ENCODE measurements around the gene ADORA2A.
A peak's percentile ranks its signal among the peaks of the same experiment; 100 is the strongest.

The ADORA2A gene

DNA sequence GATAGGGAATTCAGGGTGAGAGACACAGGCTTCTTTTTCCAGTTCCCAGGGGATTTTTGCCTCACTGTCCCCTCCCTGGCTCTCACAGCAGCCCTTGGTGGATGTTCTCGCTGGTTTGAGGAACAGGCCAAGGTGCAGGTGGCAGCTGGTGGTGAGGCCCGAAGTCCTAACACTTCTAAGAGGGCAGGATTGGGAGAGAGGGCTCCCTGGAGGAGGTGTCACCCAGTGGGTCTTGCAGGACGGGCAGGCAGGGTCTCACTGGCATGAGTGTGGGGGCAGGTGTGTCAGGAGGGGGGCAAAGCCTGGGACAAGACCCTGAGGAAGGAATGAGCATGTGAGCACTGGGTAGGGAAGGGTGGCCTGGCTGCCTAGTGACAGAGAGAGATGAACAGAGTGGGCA lies 9.2 kb downstream of the ADORA2A start:
- H3K27me3 ChIP-seq (ENCODE audit: control insufficient read depth, insufficient read depth, low read length), result peaks cover 3% of the 10 kb centered on the region
- H3K4me1 ChIP-seq (ENCODE audit: control insufficient read depth, insufficient read depth, low read length), result peaks cover 43% of the 10 kb centered on the region
- no peak overlapping the region for H3K9ac ChIP-seq (ENCODE audit: low read depth, low read length)
- H3K9me3 ChIP-seq (replicated peaks; ENCODE audit: low read length), result no peaks in the 10 kb centered on the region
- no peaks in the 10 kb centered on the region for H3K36me3 ChIP-seq (ENCODE audit: insufficient read depth, low read length)
- no peak overlapping the region for H3K4me2 ChIP-seq (ENCODE audit: low read length)
- H3K4me3 ChIP-seq (ENCODE audit: low read length), result no peak overlapping the region

DNA sequence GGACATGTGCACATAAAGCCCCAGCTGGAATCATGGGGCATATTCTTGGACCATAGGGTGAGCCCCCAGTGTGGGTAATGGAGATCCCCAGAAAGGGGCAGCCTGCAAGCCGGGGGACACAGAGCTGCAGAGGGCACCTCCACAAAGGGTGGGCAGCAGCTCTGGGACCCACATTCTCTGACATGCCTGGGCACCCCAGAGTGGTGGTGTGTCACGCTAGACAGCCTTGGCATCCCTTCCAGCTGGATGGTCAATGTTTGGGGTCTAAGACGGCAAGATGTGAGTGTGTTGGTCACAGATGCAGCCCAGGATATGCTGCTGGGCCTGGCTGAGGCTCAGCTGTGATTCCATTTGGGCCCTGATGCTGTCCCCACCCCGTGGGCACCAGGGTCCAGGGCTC lies 9.7 kb downstream of the ADORA2A start:
- Histone ChIP-seq H3K4me3 (ENCODE audit: low read length) (no peak overlapping the region), H3K27me3 (ENCODE audit: control insufficient read depth, insufficient read depth, low read length) (no peaks in the 10 kb centered on the region), H3K9me3 (replicated peaks; ENCODE audit: low read length) (no peaks in the 10 kb centered on the region), H3K4me1 (ENCODE audit: control insufficient read depth, insufficient read depth, low read length) (peaks cover 40% of the 10 kb centered on the region), H3K4me2 (ENCODE audit: low read length) (no peak overlapping the region), H3K9ac (ENCODE audit: low read depth, low read length) (no peak overlapping the region), H3K36me3 (ENCODE audit: insufficient read depth, low read length) (no peaks in the 10 kb centered on the region)

DNA sequence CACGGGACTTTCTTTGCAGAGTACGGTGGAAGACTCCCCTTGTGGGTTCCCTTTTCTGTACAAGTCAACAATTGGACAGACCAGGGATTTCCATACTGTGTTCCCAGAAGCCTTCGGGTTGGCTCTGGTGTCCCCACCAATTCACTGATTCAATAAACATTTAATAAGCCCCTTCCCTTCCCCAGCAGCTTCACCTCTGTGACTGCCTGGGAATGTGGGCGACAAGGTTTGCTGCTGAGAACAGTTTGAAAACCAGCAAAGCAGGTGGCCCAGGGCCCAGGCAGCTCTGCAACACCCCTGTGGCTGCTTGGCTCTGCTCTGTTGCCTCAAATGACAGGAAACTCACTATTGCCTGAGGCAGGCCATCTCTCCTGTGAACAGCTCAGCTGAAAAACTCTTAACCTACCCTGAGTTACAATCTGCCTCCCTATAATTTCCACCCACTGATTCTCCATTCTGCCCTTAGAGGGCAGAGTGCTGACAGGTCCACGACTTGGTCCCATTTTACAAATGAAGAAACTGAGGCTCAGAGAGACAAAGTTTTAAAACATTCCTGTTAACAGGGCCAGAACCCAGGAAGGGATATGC lies 10.4 kb downstream of the ADORA2A start:
- H3K9ac ChIP-seq (ENCODE audit: low read depth, low read length), result no peak overlapping the region
- peaks cover 32% of the 10 kb centered on the region for H3K4me1 ChIP-seq (ENCODE audit: control insufficient read depth, insufficient read depth, low read length)
- H3K36me3 ChIP-seq (ENCODE audit: insufficient read depth, low read length), result no peaks in the 10 kb centered on the region
- no peak overlapping the region for H3K4me3 ChIP-seq (ENCODE audit: low read length)
- no peak overlapping the region for H3K4me2 ChIP-seq (ENCODE audit: low read length)
- H3K9me3 ChIP-seq (replicated peaks; ENCODE audit: low read length), result no peaks in the 10 kb centered on the region
- no peaks in the 10 kb centered on the region for H3K27me3 ChIP-seq (ENCODE audit: control insufficient read depth, insufficient read depth, low read length)

DNA sequence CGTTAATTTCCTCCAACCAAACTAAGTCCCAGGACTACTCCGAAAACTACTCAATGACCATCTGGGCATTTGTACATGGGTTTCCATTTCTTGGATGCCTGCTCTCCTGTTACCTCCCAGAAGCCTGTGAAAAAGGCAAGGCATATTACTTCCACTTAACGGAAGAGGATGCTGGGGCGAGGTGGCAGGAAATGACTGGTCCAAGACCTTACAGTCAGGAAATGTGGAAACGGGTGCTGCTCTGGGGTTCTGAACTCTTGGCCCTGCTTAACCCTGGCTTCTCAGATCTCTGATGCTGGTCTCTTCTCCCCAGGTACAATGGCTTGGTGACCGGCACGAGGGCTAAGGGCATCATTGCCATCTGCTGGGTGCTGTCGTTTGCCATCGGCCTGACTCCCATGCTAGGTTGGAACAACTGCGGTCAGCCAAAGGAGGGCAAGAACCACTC lies 12.9 kb downstream of the ADORA2A start:
- Histone ChIP-seq H3K27me3 (ENCODE audit: control insufficient read depth, insufficient read depth, low read length) (no peaks in the 10 kb centered on the region), H3K4me1 (ENCODE audit: control insufficient read depth, insufficient read depth, low read length) (peaks cover 23% of the 10 kb centered on the region), H3K9ac (ENCODE audit: low read depth, low read length) (no peak overlapping the region), H3K4me2 (ENCODE audit: low read length) (no peak overlapping the region), H3K4me3 (ENCODE audit: low read length) (no peak overlapping the region), H3K36me3 (ENCODE audit: insufficient read depth, low read length) (no peaks in the 10 kb centered on the region), H3K9me3 (replicated peaks; ENCODE audit: low read length) (no peaks in the 10 kb centered on the region)

DNA sequence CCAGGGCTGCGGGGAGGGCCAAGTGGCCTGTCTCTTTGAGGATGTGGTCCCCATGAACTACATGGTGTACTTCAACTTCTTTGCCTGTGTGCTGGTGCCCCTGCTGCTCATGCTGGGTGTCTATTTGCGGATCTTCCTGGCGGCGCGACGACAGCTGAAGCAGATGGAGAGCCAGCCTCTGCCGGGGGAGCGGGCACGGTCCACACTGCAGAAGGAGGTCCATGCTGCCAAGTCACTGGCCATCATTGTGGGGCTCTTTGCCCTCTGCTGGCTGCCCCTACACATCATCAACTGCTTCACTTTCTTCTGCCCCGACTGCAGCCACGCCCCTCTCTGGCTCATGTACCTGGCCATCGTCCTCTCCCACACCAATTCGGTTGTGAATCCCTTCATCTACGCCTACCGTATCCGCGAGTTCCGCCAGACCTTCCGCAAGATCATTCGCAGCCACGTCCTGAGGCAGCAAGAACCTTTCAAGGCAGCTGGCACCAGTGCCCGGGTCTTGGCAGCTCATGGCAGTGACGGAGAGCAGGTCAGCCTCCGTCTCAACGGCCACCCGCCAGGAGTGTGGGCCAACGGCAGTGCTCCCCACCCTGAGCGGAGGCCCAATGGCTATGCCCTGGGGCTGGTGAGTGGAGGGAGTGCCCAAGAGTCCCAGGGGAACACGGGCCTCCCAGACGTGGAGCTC lies 13.5 kb downstream of the ADORA2A start:
- no peaks in the 10 kb centered on the region for H3K9me3 ChIP-seq (replicated peaks; ENCODE audit: low read length)
- H3K36me3 ChIP-seq (ENCODE audit: insufficient read depth, low read length), result no peaks in the 10 kb centered on the region
- H3K4me1 ChIP-seq (ENCODE audit: control insufficient read depth, insufficient read depth, low read length), result peaks cover 21% of the 10 kb centered on the region
- H3K4me3 ChIP-seq (ENCODE audit: low read length), result no peak overlapping the region
- H3K27me3 ChIP-seq (ENCODE audit: control insufficient read depth, insufficient read depth, low read length), result no peaks in the 10 kb centered on the region
- H3K9ac ChIP-seq (ENCODE audit: low read depth, low read length), result no peak overlapping the region
- H3K4me2 ChIP-seq (ENCODE audit: low read length), result peak overlapping the region; percentile 10

DNA sequence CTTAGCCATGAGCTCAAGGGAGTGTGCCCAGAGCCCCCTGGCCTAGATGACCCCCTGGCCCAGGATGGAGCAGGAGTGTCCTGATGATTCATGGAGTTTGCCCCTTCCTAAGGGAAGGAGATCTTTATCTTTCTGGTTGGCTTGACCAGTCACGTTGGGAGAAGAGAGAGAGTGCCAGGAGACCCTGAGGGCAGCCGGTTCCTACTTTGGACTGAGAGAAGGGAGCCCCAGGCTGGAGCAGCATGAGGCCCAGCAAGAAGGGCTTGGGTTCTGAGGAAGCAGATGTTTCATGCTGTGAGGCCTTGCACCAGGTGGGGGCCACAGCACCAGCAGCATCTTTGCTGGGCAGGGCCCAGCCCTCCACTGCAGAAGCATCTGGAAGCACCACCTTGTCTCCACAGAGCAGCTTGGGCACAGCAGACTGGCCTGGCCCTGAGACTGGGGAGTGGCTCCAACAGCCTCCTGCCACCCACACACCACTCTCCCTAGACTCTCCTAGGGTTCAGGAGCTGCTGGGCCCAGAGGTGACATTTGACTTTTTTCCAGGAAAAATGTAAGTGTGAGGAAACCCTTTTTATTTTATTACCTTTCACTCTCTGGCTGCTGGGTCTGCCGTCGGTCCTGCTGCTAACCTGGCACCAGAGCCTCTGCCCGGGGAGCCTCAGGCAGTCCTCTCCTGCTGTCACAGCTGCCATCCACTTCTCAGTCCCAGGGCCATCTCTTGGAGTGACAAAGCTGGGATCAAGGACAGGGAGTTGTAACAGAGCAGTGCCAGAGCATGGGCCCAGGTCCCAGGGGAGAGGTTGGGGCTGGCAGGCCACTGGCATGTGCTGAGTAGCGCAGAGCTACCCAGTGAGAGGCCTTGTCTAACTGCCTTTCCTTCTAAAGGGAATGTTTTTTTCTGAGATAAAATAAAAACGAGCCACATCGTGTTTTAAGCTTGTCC lies 14.3 kb downstream of the ADORA2A start:
- H3K4me1 ChIP-seq (ENCODE audit: control insufficient read depth, insufficient read depth, low read length), result peaks cover 18% of the 10 kb centered on the region
- no peaks in the 10 kb centered on the region for H3K9me3 ChIP-seq (replicated peaks; ENCODE audit: low read length)
- H3K4me2 ChIP-seq (ENCODE audit: low read length), result no peak overlapping the region
- no peaks in the 10 kb centered on the region for H3K27me3 ChIP-seq (ENCODE audit: control insufficient read depth, insufficient read depth, low read length)
- no peak overlapping the region for H3K4me3 ChIP-seq (ENCODE audit: low read length)
- H3K36me3 ChIP-seq (ENCODE audit: insufficient read depth, low read length), result no peaks in the 10 kb centered on the region
- no peak overlapping the region for H3K9ac ChIP-seq (ENCODE audit: low read depth, low read length)

DNA sequence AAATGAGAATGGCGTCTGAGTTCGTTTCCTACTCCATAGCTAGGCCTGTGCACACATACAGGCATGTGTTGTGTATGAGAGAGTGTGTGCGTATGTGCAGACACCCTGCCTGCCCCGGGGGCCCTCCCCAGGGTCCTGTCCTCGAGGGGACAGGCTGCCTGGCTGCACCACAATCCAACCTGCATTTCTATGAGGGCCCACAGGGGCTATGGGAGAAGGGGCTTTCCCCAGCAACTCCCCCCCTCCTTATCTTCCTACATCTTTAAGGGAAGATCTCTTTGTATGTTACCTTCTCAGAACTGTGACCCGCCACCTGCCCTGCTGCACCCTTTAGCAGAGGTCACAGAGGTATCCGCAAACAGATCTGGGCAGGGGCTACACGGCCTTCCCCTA lies 14.9 kb downstream of the ADORA2A start:
- no peaks in the 10 kb centered on the region for H3K36me3 ChIP-seq (ENCODE audit: insufficient read depth, low read length)
- no peak overlapping the region for H3K9ac ChIP-seq (ENCODE audit: low read depth, low read length)
- H3K27me3 ChIP-seq (ENCODE audit: control insufficient read depth, insufficient read depth, low read length), result no peaks in the 10 kb centered on the region
- H3K4me3 ChIP-seq (ENCODE audit: low read length), result no peak overlapping the region
- H3K9me3 ChIP-seq (replicated peaks; ENCODE audit: low read length), result no peaks in the 10 kb centered on the region
- H3K4me1 ChIP-seq (ENCODE audit: control insufficient read depth, insufficient read depth, low read length), result peaks cover 18% of the 10 kb centered on the region
- H3K4me2 ChIP-seq (ENCODE audit: low read length), result no peak overlapping the region

DNA sequence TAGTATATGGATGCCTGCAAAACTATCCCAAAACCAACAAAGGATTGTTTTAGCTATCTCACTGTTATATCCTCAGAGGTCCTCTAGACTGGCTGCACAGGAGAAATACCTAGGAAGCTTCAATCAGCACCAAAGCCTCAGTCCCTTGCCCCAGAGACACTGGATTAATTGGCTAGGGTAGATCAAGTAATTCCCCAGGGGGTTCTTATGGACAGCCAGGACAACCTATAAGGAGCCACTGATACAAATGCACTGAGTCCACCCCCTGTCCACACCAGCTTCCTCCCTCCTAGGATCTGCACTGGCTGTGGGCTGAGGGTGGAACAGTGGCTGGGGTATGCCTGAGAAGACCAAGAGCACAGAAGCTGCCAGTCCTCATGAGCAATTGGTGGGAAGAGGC lies 16.3 kb downstream of the ADORA2A start:
- Histone ChIP-seq H3K36me3 (ENCODE audit: insufficient read depth, low read length) (no peaks in the 10 kb centered on the region), H3K4me1 (ENCODE audit: control insufficient read depth, insufficient read depth, low read length) (peaks cover 18% of the 10 kb centered on the region), H3K9ac (ENCODE audit: low read depth, low read length) (no peak overlapping the region), H3K4me3 (ENCODE audit: low read length) (no peak overlapping the region), H3K4me2 (ENCODE audit: low read length) (no peak overlapping the region), H3K27me3 (ENCODE audit: control insufficient read depth, insufficient read depth, low read length) (peaks cover 3% of the 10 kb centered on the region), H3K9me3 (replicated peaks; ENCODE audit: low read length) (no peaks in the 10 kb centered on the region)

DNA sequence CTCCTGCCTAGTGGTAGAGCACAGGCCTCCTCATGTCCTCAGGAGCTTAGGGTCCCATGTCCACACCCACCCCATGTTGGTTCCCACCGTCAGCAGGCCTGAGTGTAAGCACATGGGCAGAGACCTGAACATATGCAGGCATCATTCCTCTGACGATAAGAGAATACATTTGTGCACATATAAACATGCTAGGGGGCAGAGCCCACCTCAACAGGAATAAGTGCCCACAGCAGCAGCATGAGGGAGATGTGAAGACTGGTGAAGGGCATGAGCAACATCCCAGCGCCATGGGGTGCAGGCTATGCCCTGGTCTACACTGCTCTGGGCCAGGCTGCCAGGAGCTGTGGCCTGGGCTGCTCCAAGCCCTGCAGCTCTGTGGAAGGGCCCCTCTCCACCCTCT lies 16.9 kb downstream of the ADORA2A start:
- Histone ChIP-seq H3K4me1 (ENCODE audit: control insufficient read depth, insufficient read depth, low read length) (peaks cover 18% of the 10 kb centered on the region), H3K27me3 (ENCODE audit: control insufficient read depth, insufficient read depth, low read length) (peaks cover 5% of the 10 kb centered on the region), H3K36me3 (ENCODE audit: insufficient read depth, low read length) (no peaks in the 10 kb centered on the region), H3K4me2 (ENCODE audit: low read length) (no peak overlapping the region), H3K9me3 (replicated peaks; ENCODE audit: low read length) (no peaks in the 10 kb centered on the region), H3K4me3 (ENCODE audit: low read length) (no peak overlapping the region), H3K9ac (ENCODE audit: low read depth, low read length) (no peak overlapping the region)

DNA sequence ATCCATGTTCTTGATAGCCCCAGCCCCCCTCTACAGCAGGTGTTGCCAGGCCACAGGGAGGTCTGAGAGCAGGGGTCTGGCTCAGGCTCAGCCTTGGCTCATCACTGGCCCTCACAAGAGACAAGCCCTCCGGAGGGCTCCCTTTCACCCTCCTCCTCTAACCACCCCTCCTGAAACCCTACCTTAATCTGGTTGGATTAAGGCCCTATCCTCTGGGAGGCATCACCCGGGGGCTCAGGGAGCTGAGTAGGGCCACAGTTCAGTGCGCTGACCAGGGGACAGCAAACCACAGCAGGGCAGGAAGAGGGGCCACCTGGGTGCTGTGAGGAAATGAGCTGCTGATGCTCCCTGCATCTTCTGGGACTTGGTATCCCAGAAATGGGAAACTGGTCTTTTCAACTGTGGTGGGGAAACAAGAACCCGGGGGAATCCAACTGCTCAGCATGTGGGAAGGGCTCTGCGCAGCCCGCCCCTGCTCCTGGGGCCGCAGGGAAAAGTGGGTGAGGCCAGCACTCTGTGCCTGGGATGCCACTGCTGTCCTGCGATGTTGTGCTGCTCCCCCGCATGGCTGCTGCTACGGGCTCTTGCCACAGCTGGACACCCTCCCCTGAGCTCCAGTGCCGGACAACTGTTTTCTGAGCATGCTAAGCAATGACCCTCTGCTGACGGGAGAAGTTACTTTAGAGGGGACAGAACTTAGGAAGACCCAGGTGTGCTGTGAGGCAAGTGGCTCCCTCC lies 17.5 kb downstream of the ADORA2A start:
- no peaks in the 10 kb centered on the region for H3K36me3 ChIP-seq (ENCODE audit: insufficient read depth, low read length)
- H3K4me3 ChIP-seq (ENCODE audit: low read length), result no peak overlapping the region
- no peak overlapping the region for H3K9ac ChIP-seq (ENCODE audit: low read depth, low read length)
- H3K4me2 ChIP-seq (ENCODE audit: low read length), result no peak overlapping the region
- no peaks in the 10 kb centered on the region for H3K9me3 ChIP-seq (replicated peaks; ENCODE audit: low read length)
- peaks cover 18% of the 10 kb centered on the region for H3K4me1 ChIP-seq (ENCODE audit: control insufficient read depth, insufficient read depth, low read length)
- H3K27me3 ChIP-seq (ENCODE audit: control insufficient read depth, insufficient read depth, low read length), result peaks cover 10% of the 10 kb centered on the region

All from skeletal muscle satellite cell (primary cell).